Left ventricle myocardium superior (tissue), 1 donor: ENCODE measurements around the gene E4F1. TPM values are rescaled to one million over a fixed set of nuclear protein-coding genes. Genes with fewer than 3 reads are reported as not detected.
A peak's percentile ranks its signal among the peaks of the same experiment; 100 is the strongest.
"Not testable (repeated sequence)": the region's sequence is repeated elsewhere in the genome, so short reads cannot be mapped to it uniquely, and the experiment has no call there.

Experiments
- ATAC-seq: fragments of 200-7000 bp; cut with Tn5 transposase; one replicate; pipeline ENCODE4 v1.9.1; 2020; ENCODE audit warnings: mild to moderate bottlenecking, moderate library complexity
- DNase-seq: peaks from one replicate; pipeline ENCODE4 v3.0.0-alpha.2; 2020
- intact Hi-C: fragments of 100-400 bp; cut with micrococcal nuclease; formaldehyde crosslinking; loops from one replicate; pipeline ENCODE4 v1.11.0; 2022
- total RNA-seq: library from RNA; stranded (reverse); fragmentation: NEBNext Ultra II Directional; extraction: Animal tissue kit (Norgen Biotek cat#: 25700); gene quantifications from one replicate; pipeline ENCODE4 v1.2.1, GENCODE V29; 2021
- donor health status: DM: no; HTN: yes; CAD: no; lungs with severe emphysema.

Gene E4F1
- total RNA-seq, 1 donor from 2014 or later = 14.2 TPM

- ATAC-seq, DNase-seq, intact Hi-C loops: not testable (repeated sequence)
These were observed 35.1 kb downstream of the E4F1 start for GRCh38 chr16:2258530-2258929.

- intact Hi-C loops = no loop called here
- ATAC-seq (no peak), DNase-seq (no peak)
These were observed 36.9 kb downstream of the E4F1 start for GRCh38 chr16:2260250-2260649.

DNA sequence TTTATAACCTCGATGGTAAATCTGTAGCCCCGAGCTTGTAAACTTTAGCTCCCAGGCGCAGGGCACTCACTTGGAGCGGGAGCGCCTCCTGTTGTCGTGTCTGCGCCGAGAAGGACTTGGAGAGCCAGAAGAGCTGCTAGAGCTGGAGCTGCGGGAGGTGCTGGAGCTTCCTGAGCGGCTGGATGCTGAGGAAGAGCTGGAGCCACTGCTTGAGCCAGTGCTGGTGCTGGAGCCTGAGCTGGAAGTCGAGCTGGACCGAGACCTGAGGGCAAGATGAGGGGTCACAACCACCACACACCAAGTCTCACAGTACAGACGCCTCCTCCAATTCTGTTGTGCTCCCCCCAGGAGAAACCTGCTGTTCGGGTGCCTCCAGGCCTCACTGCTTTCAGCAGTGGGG lies 39.6 kb downstream of the E4F1 start:
- intact Hi-C loops, ATAC-seq, DNase-seq: not testable (repeated sequence)

- intact Hi-C loops, DNase-seq, ATAC-seq: not testable (repeated sequence)
These were observed 43.5 kb downstream of the E4F1 start for GRCh38 chr16:2266887-2267286.

DNA sequence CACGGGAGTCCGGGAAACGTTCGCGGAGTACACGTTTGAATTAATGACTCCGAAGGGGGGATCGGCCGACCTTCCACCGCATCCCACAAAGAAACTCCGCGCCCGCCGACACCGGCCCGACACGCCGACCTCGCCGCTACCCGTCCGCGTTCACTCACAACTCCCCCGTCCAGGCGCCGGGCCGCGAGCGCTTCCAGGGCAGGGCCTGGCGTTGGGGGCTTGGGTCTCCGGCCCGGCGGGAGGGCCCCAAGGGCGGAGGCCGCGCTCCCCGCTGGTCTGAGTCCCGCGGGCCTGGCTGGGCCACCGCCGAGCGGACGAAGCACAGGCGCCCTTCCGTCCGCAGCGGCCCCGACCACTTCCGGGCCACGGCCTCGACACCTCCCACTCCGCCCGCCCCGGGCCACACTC lies 44.1 kb downstream of the E4F1 start:
- intact Hi-C loops, DNase-seq: not testable (repeated sequence)
- peak; percentile 89 for ATAC-seq

GRCh38 chr16:2267913-2268666 lies 44.7 kb downstream of the E4F1 start, which contains the start of gene RNPS1:
Gene RNPS1, minus strand, starts transcription at chr16:2268126. Its CDS starts 3,483 bp downstream, at chr16:2264643.
- intact Hi-C loops = no loop called here
- ATAC-seq = peak; percentile 98
- peak; percentile 99 for DNase-seq

- ATAC-seq (no peak), DNase-seq (no peak)
- intact Hi-C loops = no loop called here
These were observed 46.7 kb downstream of the E4F1 start for GRCh38 chr16:2270070-2270462.

GRCh38 chr16:2270588-2271470 lies 47.4 kb downstream of the E4F1 start:
- DNase-seq (no peak), ATAC-seq (no peak)
- intact Hi-C loops = no loop called here

DNA sequence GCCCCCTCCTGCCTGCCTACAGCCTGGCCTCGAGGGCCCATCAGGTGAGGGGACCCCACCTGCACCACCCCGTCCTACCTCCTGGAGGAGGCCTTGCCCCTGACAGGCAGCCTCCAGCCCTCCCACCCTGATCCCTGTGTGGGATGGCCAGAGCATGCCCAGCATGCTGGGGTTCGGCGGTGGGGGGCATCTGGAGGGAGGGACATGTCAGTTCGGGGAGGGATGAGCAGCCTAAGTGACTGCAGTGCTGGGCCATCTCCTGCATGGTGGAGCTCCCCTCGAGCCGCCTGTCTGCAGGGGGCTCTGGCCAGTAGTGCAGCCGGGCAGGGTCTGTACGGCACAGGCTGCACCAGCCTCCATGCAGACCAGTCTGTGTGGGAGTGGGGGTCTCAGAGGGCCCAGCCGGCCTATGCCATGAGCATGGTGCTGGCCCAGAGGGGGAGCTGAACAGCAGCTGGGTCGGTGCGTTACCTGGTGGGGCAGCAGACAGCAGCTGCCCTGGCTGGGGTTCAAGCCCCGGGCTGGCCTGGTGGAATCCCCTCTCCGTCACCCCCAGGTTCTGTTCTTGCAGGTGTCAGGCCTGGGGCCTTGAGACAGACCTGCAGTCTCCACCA lies 48.6 kb downstream of the E4F1 start:
- intact Hi-C loops = no loop called here
- no peak for DNase-seq
- ATAC-seq = no peak

DNA sequence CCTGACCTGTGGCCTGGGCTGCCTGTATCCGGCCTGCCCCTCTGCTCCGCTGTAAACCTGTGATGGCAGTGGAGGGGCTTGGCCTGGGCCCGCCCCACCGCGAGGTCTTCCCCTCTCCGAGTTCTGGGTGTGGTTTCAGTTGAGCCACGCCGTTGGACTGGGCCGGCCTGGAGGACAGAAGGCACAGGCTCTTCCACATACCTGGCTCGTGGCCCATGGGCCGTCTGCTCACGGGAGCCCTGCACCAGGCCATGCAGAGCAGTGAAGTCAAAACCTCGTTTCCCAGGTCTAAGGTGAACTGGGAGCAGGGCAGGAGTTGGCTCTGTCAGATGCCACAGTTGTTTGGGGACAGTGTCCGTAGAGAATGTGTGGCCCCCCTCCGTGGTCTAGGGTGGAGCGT lies 50.1 kb downstream of the E4F1 start:
- intact Hi-C loops = no loop called here
- DNase-seq (no peak), ATAC-seq (no peak)

DNA sequence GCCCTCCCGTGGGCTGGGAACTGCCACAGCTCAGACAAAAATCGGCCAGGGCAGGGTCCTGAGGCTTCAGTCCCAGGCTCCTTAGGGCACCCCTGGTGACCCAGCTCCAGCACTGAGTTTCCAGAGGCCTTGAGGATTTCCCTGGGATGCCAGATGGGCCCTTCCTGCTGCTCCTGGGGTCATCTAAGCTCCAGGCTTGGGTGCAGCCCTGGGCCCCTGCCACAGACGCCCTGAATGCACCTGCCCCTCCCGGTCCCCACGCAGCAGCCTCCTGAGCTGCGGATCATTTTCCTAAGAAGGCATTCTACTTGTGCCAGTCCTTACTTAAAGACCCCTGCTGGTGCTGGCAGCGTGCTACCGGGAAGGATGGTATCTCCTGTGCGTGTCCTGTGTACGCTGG lies 50.5 kb downstream of the E4F1 start:
- intact Hi-C loops = no loop called here
- DNase-seq = no peak
- ATAC-seq = no peak

DNA sequence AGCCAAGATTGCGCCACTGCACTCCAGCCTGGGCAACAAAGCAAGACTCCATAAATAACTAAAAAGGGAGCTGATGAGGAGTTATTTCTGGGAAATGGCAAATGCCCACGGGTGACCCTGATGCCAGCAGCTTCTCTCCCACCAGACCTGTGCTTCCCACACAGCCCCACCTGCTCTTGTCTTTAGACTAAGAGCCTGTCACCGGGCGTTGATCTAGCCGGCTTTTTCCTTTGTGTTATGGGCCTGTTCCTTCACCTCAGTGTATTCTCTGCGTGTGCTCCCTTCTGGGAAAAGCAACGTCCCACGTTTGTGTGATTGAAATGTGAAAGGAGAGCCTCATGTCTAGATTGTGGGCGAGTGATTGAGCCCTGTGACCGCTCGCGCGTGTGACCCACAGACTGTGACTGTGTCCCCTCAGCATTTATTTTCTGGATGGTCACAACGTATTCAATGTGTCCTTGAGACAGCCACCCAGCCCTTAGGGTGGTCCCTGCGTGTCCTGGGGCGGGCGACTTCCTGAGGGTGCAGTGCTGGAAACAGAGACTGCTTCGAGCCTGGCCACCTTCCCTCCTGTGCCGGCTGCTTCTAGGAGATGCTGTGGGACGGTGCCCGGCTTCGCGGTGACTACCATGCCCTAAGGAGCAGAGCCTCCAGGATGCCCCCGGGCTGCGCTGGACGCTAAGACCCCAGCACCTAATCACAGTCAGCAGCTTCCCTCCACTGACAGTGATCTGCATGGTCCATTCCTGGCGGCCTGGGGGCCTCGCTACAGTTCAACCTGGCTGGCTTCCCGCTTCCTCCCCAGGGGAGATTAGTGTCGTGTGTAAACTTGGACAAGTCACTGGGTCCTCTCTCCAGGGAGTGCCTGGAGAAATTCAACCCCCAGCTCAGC lies 52.3 kb downstream of the E4F1 start:
- intact Hi-C loops = no loop called here
- DNase-seq = peak; percentile 62
- peak; percentile 32 for ATAC-seq

- ATAC-seq (no peak), DNase-seq (no peak)
- intact Hi-C loops = no loop called here
These were observed 53.2 kb downstream of the E4F1 start for GRCh38 chr16:2276368-2277195.

DNA sequence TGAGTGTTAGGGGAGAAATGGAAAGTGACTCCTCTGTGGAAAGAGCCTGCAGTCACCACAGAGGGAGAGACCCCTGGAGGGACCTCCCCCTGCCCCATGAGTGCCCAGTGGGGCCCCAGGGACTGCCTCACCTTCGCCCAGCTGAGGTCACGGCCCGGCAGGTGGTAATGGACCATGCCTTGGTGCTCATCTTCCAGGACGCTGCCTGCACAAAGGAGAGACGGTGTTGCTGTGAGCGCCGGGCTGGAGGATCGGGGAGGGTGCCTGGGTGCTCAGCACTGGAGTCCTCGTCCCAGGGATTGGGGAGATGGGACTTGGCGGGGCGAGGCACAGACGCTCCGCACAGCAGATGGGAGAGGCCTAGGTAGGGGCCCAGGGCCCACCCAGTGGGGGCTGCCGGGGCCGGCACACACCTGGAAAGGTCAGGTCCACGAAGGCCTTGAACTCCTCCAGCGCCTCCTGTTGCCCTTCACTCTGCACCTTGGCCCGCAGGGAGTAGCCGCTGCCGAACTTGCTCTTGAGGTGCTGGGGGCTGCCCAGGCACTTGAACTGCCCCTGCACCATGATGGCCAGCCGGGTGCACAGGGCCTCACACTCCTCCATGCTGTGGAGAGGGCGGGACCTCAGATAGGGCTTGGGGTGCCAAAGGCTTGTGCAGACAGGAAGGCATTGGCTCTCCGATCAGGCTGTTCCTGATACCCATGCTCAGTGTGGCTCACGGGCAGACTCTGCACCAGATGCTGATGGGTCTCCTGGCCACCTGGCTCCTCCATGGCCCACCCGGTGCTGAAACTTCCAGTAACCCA lies 54.3 kb downstream of the E4F1 start:
- intact Hi-C loops = no loop called here
- DNase-seq (no peak), ATAC-seq (no peak)

DNA sequence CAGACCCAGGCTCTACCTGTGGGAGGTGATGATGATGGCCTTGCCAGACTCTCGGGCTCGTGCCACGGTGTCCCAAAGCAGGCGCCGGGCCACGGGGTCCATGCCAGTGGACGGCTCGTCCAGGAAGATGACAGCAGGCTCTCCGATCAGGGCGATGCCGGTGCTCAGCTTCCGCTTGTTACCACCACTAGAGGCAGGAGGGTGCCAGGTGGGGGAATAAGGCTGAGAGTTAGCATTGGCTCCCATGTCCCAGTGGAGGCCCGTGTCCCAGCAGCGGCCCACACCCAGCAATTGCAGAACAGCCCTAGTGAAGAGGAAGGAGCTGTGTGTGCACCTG lies 54.8 kb downstream of the E4F1 start:
- DNase-seq (no peak), ATAC-seq (no peak)
- intact Hi-C loops = no loop called here

DNA sequence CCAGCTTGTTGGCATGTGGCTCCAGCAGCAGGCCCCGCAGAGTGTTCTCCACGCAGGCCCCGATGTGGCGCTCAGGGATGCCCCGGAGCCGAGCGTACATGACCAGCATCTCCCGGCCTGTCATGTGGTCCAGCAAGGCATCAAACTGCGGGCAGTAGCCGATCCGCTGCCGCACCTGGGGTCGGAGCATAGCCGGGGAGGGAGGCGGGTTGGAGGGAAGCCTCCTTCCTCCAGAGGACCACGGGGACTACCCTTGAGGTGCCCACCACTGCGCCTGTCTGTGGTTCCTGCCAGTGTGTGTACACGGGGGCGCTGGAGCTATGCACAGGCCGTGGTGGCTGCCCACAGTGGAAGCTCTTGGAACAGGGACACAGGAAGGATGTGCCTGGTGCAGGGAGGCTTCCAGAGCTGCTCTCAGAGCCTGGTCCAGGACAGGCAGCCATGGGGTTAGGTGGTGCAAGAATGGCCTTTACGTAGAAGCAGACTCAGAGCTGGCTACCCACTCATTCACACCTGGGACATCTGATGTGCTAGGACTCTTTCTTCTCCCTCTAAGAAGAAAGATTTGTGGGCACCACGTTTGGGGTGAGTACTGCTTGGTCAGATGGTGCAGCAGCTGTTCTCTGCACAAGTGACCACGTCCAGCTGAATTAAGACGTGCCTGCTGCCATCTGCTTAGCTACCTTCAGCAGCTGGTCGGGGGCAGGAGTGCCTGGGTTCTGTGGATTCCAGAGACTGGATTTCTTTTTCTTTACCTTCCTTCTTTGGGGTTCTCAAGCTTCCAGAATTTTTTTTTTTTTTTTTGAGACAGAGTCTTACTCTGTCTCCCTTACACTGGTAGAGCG lies 55.8 kb downstream of the E4F1 start:
- intact Hi-C loops = no loop called here
- no peak for ATAC-seq
- DNase-seq = no peak

DNA sequence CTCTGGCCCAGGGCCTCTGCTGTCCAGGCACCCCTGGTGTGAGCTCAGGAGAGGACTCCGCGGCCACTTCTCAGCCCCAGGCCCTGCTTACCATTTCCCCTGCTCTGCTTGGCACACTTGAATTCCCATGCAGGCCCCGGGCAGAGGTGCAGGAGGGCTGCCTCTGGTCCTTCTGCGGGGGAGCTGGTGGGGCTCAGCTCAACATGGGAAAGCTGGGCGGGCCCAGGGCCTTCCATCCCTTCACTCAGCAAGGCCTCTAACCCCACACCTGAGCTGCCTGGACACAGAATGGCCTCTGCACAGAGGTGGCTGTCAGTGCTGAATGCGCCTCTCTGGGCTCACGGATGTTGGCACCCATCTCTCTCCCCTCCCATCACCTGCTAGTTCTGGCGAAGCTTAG lies 57.1 kb downstream of the E4F1 start:
- intact Hi-C loops = no loop called here
- ATAC-seq (no peak), DNase-seq (no peak)
